ENCODE data around the gene FBXL14.
"Not testable (repeated sequence)": the region's sequence is repeated elsewhere in the genome, so short reads cannot be mapped to it uniquely, and the experiment has no call there.

FBXL14 gene

GRCh38 chr12:1572731-1573130 is 21.6 kb downstream of the FBXL14 start:
- no peak for DNase-seq (ENCODE audit: low spot score)

DNA sequence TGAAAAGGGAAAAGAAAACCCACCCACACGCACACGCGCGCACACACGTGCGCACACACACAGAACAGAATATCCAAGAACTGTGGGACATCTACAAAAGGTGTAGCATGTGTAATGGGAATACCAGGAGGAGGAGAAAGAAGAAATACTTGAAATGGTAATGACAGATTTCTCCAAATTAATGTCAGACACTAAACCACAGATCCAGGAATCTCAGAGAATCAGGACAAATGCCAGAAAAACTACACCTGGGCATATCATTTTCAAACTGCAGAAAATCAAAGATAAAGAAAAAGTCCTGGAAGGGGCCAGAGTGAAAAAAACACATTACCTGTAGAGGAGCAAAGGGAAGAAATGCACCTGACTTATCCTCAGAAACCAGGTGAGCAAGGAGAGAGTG is 26.5 kb downstream of the FBXL14 start:
- no peak for DNase-seq (ENCODE audit: low spot score)

DNA sequence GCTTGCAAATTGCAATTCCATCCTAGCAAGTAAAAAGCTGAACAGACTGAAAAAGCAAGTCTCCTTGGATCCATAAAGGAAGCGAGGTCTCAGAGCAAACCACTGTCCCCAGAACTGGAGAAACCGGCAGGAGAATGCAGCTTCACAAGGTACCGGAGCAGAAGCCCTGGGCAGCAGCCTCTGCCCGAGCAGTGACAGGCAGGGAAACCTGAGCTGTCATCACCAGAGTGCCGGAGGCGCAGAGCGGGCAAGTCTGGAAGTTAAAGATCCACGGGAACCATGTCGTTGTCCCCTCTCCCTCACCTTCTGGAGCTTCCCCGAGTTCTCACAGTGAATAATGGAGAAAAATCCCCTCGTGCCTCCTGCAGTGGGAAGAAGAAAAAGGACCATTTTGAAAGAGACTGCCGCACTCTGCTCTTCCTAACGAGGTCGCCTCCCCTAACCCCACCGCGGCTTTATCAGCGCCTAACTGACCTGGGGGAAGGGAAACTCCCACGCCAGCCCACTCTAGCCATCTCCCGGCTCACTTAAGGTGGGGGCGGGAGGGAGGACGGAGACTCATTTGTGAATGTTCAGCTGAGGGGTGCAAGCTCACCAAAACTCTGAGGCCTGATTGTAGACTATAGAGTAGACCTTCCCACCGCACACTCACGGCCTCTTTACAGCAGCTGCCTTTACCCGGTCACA is 27.8 kb downstream of the FBXL14 start:
- DNase-seq (ENCODE audit: low spot score) = no peak

DNA sequence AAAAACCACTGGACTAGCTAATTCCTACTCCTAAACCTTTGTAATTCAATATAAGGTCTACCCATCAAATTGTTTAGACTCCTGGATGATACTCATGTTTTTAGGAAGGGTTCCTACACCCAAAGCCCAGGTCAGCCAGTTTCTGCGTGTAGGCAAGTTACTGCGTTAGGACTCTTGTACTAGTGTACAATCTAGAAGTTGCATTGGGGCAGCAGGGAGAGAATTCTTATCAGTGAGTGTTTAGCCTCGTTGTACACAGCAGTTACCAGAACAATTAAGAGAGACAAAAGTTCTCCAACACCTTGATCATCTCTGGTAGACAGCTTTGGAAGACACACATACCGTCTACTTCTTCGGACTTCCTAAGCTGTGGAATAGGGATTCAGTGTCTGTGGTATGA is 29.2 kb downstream of the FBXL14 start:
- no peak for DNase-seq (ENCODE audit: low spot score)

- DNase-seq (ENCODE audit: low spot score) = no peak
Observed at GRCh38 chr12:1564067-1564466, 30.3 kb downstream of the FBXL14 start.

DNA sequence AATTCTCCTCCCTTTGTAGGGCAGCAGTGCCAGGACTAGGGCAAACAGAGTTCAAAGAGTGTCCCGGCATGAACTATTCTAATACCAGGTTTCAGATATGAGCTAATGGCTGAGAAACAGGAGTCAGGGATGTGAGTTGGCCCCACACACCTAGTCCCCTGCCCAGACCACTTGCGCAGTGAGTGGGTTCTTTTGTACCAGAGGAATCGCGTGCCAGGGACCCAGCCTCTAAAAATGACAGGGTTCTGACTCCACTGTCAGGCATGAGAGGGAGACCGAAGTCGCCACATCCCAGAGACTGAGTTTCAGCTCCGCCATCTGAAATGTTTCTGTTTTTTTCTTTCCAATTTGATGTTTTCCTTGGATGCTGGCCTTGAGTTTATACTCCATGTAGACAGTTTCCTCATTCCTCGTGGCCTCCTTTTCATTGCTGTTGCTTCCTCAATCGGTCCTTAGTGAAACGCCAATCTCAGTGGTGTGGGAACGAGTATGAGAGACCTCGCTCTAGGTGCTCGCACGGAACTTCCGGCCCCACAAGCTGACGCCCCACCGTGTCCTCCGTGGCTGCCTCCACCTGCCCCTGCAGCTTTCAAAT is 31.5 kb downstream of the FBXL14 start:
- DNase-seq (ENCODE audit: low spot score) = no peak

- no peak for DNase-seq (ENCODE audit: low spot score)
Observed at GRCh38 chr12:1560704-1561103, 33.7 kb downstream of the FBXL14 start.

GRCh38 chr12:1559676-1560091 is 34.7 kb downstream of the FBXL14 start:
- no peak for DNase-seq (ENCODE audit: low spot score)

- not testable (repeated sequence) for DNase-seq (ENCODE audit: low spot score)
Observed at GRCh38 chr12:1558108-1558507, 36.3 kb downstream of the FBXL14 start.

- DNase-seq (ENCODE audit: low spot score) = no peak
Observed at GRCh38 chr12:1553987-1554982, 40.1 kb downstream of the FBXL14 start.

DNA sequence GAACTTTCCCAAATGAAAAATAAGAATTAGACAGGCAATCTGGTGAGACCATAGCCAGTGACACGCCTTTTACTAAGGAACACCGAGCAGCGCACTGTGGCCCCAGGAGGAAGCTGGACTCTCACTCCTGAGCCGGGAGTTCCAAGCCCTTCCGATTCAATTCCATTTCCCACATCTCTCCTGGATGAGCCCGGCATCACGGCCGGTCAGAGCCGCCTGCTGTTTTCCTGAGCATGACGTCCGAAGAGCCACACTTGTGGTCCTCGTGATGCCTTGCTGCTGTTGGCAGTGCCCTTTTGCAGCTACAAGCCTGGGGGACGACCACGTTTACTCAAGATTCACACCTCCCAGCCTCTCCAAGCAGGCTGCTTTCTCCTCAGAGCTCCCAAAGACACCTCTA is 40.8 kb downstream of the FBXL14 start:
- DNase-seq (ENCODE audit: low spot score) = no peak

GRCh38 chr12:1552911-1553491 is 41.4 kb downstream of the FBXL14 start:
- DNase-seq (ENCODE audit: low spot score) = no peak

DNA sequence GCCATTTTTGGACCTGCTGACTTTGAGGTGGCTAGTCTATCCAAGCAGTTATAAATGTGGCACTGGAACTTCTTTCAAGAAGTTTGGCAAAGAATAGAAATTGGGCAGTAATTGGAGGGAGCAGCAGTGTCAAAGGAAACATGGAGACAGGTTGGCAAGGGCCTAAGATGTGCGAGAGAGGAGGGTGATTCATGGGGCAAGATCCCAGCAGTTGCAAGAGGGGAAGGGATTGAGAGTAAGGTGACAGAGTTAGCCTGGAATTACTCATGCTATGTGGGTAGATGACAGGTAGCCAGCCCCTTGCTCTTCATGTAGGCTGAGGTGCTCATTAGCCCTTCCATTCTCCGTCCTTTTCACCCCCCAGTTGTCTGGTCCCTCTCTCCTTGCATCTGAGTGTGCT is 42.2 kb downstream of the FBXL14 start:
- no peak for DNase-seq (ENCODE audit: low spot score)

- no peak for DNase-seq (ENCODE audit: low spot score)
Observed at GRCh38 chr12:1551496-1551895, 42.9 kb downstream of the FBXL14 start.

DNA sequence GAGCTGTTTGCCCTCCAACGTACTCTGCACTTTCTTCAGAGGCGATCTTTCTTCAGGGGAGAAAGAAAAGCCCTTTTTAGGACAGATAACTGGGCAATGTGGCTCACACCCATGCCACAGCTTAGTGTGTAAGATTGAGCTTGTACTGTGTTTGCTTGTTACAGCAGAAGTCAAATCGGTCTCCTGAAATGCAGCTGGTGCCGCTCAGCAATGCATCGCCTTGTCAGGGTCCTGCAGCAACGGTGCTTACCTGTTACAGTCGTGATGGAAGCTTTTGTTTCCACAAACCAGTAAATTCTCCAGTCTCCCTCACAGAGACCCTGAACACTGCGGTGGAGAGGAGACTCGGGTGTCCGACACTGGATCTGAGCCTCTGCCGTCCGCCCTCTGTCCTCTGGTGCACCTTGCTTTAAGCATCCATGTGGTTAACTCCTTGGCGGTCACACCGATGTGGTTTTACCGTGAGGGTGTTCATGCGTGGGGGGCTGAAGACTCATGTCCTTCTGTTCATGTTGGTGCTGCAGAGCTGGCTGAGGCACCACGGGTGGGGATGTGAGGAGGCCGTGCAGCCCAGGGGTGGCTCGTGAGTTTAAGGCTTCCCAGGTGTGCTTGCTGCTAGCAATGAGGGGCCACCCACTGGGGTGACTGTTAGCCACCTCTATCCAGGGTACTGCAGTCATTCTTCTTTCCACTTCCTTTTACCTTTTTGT is 47.3 kb downstream of the FBXL14 start:
- DNase-seq (ENCODE audit: low spot score) = no peak

- DNase-seq (ENCODE audit: low spot score) = no peak
Observed at GRCh38 chr12:1544996-1545700, 49.2 kb downstream of the FBXL14 start.

DNA sequence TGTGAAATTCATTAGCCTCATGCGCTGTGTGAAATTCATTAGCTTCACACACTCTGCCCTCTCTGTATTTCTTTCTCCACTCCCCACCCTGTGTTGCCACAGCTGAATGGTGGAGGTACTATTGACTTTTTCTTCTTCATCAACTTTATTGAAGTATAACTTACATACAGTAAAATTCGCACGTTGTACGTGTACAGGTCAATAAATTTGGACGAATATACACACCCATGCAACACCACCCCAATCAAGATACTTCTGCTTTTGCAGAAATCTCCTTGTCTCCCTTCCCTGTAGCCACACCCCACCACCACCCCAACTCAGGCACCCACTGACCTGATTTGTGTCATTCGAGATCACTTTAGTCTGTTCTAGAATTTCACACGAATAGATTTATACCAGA is 51.8 kb downstream of the FBXL14 start:
- DNase-seq (ENCODE audit: low spot score) = no peak

DNA sequence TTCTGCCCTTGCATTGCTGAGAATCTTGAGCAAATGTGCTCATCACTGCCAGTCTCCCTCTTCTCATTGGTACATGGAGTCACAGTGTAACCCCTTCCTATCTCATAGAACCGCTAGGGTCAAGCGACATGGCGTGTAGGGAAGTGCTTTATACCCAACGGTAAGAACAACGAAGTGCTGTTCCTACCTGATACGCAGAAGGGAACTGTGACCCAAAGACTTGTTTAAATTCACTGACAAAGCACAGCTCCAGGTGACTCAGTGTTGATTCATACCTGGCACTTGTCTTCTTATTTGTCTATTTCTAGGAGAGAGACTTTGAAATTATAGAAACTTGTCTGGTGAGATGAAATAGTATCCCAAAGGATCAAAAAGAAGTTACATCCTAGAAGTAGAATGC is 53.7 kb downstream of the FBXL14 start:
- no peak for DNase-seq (ENCODE audit: low spot score)

DNA sequence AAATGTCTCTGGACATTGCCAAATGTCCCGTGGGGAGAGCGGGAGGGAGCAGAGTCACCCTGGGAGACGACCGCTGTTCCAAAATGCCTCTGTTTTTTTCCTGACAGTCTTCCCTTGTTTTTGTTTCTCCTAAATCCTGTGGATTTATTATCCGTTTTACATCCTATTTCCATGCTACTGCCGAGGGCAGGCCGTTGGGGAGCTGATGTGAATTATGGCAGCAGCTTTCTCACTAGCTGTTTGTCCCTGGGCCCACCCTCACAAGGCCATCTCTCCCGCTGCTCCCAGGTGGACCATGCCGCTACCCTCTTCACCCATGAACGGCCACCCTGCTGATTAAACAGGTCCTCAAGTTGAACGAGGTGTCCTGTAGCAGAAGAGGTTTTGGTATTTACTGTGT is 55.2 kb downstream of the FBXL14 start:
- no peak for DNase-seq (ENCODE audit: low spot score)

DNA sequence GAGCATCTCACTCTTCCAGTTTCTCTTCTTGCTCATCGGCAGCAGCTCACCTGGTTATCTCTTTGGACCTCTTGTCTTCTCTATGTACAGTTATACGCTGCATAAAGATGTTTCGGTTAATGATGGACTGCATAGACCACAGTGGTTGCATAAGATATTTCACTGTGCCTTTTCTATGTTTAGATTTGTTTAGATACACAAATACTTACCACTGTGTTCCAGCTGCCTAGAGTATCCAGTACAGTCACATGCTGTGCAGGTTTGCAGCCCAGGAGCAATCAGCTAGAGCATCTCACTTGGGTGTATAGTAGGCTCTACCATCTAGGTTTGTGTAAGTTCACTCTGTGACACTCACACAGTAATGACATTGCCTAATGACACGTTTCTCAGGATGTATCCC is 57.6 kb downstream of the FBXL14 start:
- no peak for DNase-seq (ENCODE audit: low spot score)

- DNase-seq (ENCODE audit: low spot score) = no peak
Observed at GRCh38 chr12:1534748-1535147, 59.6 kb downstream of the FBXL14 start.

Data from CD4-positive, alpha-beta T cell treated with Interleukin-2 at 100 ng/mL for 4 hours (primary cell).